ENCODE measurements around the gene HS3ST2. TPM values are rescaled to one million over a fixed set of nuclear protein-coding genes. Genes with fewer than 3 reads are reported as not detected.

The HS3ST2 gene
- polyA plus RNA-seq (2013, experiment 1 of 2), result 1.2 TPM
- polyA plus RNA-seq (2013, experiment 2 of 2), result 0.63 TPM

DNA sequence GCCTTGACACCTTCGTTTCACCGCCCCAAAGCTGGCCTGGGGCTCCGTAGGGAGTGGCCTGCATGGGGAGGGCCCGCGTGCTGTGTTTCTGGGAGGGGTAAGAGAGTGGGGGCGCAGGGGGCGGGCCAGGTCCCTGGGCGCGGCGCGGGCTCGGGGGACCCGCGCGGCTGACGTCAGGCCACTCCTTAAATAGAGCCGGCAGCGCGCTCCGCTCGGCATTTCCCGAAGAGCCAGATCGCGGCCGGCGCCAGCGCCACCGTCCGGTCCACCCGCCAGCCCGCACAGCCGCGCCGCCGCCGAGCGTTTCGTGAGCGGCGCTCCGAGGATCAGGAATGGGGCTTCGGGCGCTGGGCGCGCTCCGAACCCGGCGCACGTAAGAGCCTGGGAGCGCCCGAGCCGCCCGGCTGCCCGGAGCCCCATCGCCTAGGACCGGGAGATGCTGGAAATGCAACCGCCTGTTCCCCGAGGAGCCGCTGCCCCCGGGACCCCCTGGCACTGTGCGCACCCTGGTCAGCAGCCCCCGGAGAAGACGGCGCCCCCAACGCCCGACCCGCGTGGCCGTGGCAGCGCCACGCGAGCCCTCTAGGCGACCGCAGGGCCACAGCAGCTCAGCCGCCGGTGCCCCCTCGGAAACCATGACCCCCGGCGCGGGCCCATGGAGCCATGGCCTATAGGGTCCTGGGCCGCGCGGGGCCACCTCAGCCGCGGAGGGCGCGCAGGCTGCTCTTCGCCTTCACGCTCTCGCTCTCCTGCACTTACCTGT is at the start of gene HS3ST2:
TSS of gene HS3ST2 (plus strand) at position 215 of the 763 bp plus-strand sequence. CDS start at position 664, 449 bp downstream.
- Histone ChIP-seq H3K27ac (ENCODE audit: low read depth, low read length) (no peak within 1 kb of the TSS), H3K36me3 (ENCODE audit: insufficient read depth, low read length) (no peaks in the 10 kb centered on the region), H3K9ac (ENCODE audit: low read depth, low read length) (no peak within 1 kb of the TSS), H3K27me3 (ENCODE audit: insufficient read depth, low read length) (peaks cover 53% of the 10 kb centered on the region), H3K4me3 (ENCODE audit: low read length) (peak within 1 kb of the TSS; percentile 54), H3K9me3 (ENCODE audit: insufficient read depth, low read depth, low read length) (no peaks in the 10 kb centered on the region), H3K4me1 (ENCODE audit: insufficient read depth, low read length) (no peaks in the 10 kb centered on the region)
- under 1% methylated on average over 90 of the region's 90 CpGs for WGBS

- H3K27ac ChIP-seq (ENCODE audit: low read depth, low read length), result peak overlapping the region; percentile 33; the same call in 1 of the 2 replicates
- no peaks in the 10 kb centered on the region for H3K36me3 ChIP-seq (ENCODE audit: insufficient read depth, low read length)
- H3K9ac ChIP-seq (ENCODE audit: low read depth, low read length), result no peak overlapping the region
- no peaks in the 10 kb centered on the region for H3K9me3 ChIP-seq (ENCODE audit: insufficient read depth, low read depth, low read length)
- H3K4me3 ChIP-seq (ENCODE audit: low read length), result no peak overlapping the region
- WGBS, result 74% methylated on average over 9 of the region's 9 CpGs
- H3K27me3 ChIP-seq (ENCODE audit: insufficient read depth, low read length), result no peaks in the 10 kb centered on the region
- peaks cover 14% of the 10 kb centered on the region for H3K4me1 ChIP-seq (ENCODE audit: insufficient read depth, low read length)
Measured at GRCh38 chr16:22764662-22765327, 49.2 kb upstream of the HS3ST2 start.

- Histone ChIP-seq H3K9ac (ENCODE audit: low read depth, low read length) (no peak overlapping the region), H3K27me3 (ENCODE audit: insufficient read depth, low read length) (no peaks in the 10 kb centered on the region), H3K4me1 (ENCODE audit: insufficient read depth, low read length) (peaks cover 14% of the 10 kb centered on the region), H3K27ac (ENCODE audit: low read depth, low read length) (no peak overlapping the region), H3K36me3 (ENCODE audit: insufficient read depth, low read length) (no peaks in the 10 kb centered on the region), H3K9me3 (ENCODE audit: insufficient read depth, low read depth, low read length) (no peaks in the 10 kb centered on the region), H3K4me3 (ENCODE audit: low read length) (no peak overlapping the region)
Measured at GRCh38 chr16:22765479-22765878, 48.5 kb upstream of the HS3ST2 start.

DNA sequence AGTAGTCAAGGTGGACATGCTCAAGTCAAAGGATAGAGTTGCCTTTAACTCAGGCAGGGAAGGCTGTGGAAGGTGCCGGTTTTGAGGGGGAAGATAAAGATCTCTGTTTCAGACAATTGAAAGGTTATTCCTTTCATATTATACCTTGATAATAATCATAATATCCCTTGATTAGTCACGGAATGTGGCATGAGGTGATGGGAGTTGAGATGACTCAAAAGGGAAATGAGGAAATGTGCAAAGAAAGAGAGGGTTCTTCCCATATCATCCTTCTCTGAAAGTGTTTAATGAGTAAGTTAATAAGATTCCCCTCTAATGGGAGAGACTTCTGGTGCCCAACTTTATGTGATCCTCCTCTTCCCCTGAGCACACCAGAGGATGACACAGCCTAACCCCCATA is 43.1 kb upstream of the HS3ST2 start:
- Histone ChIP-seq H3K27me3 (ENCODE audit: insufficient read depth, low read length) (no peaks in the 10 kb centered on the region), H3K4me3 (ENCODE audit: low read length) (no peak overlapping the region), H3K36me3 (ENCODE audit: insufficient read depth, low read length) (no peaks in the 10 kb centered on the region), H3K27ac (ENCODE audit: low read depth, low read length) (no peak overlapping the region), H3K4me1 (ENCODE audit: insufficient read depth, low read length) (peaks cover 3% of the 10 kb centered on the region; the same call in 1 of the 2 replicates), H3K9ac (ENCODE audit: low read depth, low read length) (no peak overlapping the region), H3K9me3 (ENCODE audit: insufficient read depth, low read depth, low read length) (no peaks in the 10 kb centered on the region)
- no CpG with 5 or more reads among the region's 2 CpGs for WGBS

- Histone ChIP-seq H3K9ac (ENCODE audit: low read depth, low read length) (no peak overlapping the region), H3K36me3 (ENCODE audit: insufficient read depth, low read length) (no peaks in the 10 kb centered on the region), H3K4me1 (ENCODE audit: insufficient read depth, low read length) (peaks cover 4% of the 10 kb centered on the region; the same call in 1 of the 2 replicates), H3K9me3 (ENCODE audit: insufficient read depth, low read depth, low read length) (no peaks in the 10 kb centered on the region), H3K27me3 (ENCODE audit: insufficient read depth, low read length) (no peaks in the 10 kb centered on the region), H3K4me3 (ENCODE audit: low read length) (no peak overlapping the region), H3K27ac (ENCODE audit: low read depth, low read length) (no peak overlapping the region)
- no CpG with 5 or more reads among the region's 1 CpG for WGBS
Measured at GRCh38 chr16:22771551-22771950, 42.4 kb upstream of the HS3ST2 start.

GRCh38 chr16:22775220-22775922 is 38.6 kb upstream of the HS3ST2 start:
- 41% methylated on average over 6 of the region's 6 CpGs for WGBS
- Histone ChIP-seq H3K4me1 (ENCODE audit: insufficient read depth, low read length) (peaks cover 4% of the 10 kb centered on the region; the same call in 1 of the 2 replicates), H3K4me3 (ENCODE audit: low read length) (no peak overlapping the region), H3K9ac (ENCODE audit: low read depth, low read length) (no peak overlapping the region), H3K36me3 (ENCODE audit: insufficient read depth, low read length) (no peaks in the 10 kb centered on the region), H3K27ac (ENCODE audit: low read depth, low read length) (no peak overlapping the region), H3K27me3 (ENCODE audit: insufficient read depth, low read length) (no peaks in the 10 kb centered on the region), H3K9me3 (ENCODE audit: insufficient read depth, low read depth, low read length) (no peaks in the 10 kb centered on the region)

DNA sequence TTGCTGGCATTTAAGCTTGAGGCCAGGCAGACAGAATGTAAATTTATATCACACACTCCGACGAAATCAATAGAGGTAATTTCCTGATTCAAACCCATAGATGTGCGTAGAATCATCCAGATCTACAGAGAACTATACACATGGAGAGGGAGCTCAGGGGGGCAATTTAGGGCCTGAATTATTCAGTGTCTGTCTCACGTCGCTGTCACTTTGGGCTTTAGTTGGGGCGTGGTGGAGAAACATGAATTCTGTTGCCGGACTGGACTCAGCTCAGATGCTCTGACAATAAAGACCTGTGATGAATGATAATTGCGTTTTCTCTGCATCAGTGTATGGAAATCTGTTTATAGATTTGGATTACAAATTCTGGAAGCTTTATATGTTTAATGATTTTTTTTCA is 32.5 kb upstream of the HS3ST2 start:
- Histone ChIP-seq H3K4me1 (ENCODE audit: insufficient read depth, low read length) (peaks cover 16% of the 10 kb centered on the region), H3K9ac (ENCODE audit: low read depth, low read length) (no peak overlapping the region), H3K9me3 (ENCODE audit: insufficient read depth, low read depth, low read length) (no peaks in the 10 kb centered on the region), H3K27ac (ENCODE audit: low read depth, low read length) (no peak overlapping the region), H3K36me3 (ENCODE audit: insufficient read depth, low read length) (no peaks in the 10 kb centered on the region), H3K4me3 (ENCODE audit: low read length) (no peak overlapping the region), H3K27me3 (ENCODE audit: insufficient read depth, low read length) (no peaks in the 10 kb centered on the region)
- 93% methylated on average over 8 of the region's 8 CpGs for WGBS

GRCh38 chr16:22782314-22782713 is 31.6 kb upstream of the HS3ST2 start:
- Histone ChIP-seq H3K4me1 (ENCODE audit: insufficient read depth, low read length) (peaks cover 16% of the 10 kb centered on the region), H3K9me3 (ENCODE audit: insufficient read depth, low read depth, low read length) (no peaks in the 10 kb centered on the region), H3K27ac (ENCODE audit: low read depth, low read length) (no peak overlapping the region), H3K27me3 (ENCODE audit: insufficient read depth, low read length) (no peaks in the 10 kb centered on the region), H3K4me3 (ENCODE audit: low read length) (no peak overlapping the region), H3K36me3 (ENCODE audit: insufficient read depth, low read length) (no peaks in the 10 kb centered on the region), H3K9ac (ENCODE audit: low read depth, low read length) (no peak overlapping the region)
- 60% methylated on average over 4 of the region's 4 CpGs for WGBS

GRCh38 chr16:22784690-22785214 is 29.2 kb upstream of the HS3ST2 start:
- Histone ChIP-seq H3K9ac (ENCODE audit: low read depth, low read length) (no peak overlapping the region), H3K4me3 (ENCODE audit: low read length) (no peak overlapping the region), H3K36me3 (ENCODE audit: insufficient read depth, low read length) (no peaks in the 10 kb centered on the region), H3K27me3 (ENCODE audit: insufficient read depth, low read length) (no peaks in the 10 kb centered on the region), H3K4me1 (ENCODE audit: insufficient read depth, low read length) (peaks cover 16% of the 10 kb centered on the region), H3K9me3 (ENCODE audit: insufficient read depth, low read depth, low read length) (no peaks in the 10 kb centered on the region), H3K27ac (ENCODE audit: low read depth, low read length) (no peak overlapping the region)
- WGBS, result 95% methylated on average over 6 of the region's 6 CpGs

- H3K27ac ChIP-seq (ENCODE audit: low read depth, low read length), result no peak overlapping the region
- H3K4me1 ChIP-seq (ENCODE audit: insufficient read depth, low read length), result peaks cover 16% of the 10 kb centered on the region
- H3K27me3 ChIP-seq (ENCODE audit: insufficient read depth, low read length), result no peaks in the 10 kb centered on the region
- no peak overlapping the region for H3K9ac ChIP-seq (ENCODE audit: low read depth, low read length)
- no peaks in the 10 kb centered on the region for H3K9me3 ChIP-seq (ENCODE audit: insufficient read depth, low read depth, low read length)
- H3K36me3 ChIP-seq (ENCODE audit: insufficient read depth, low read length), result no peaks in the 10 kb centered on the region
- 93% methylated on average over 5 of the region's 5 CpGs for WGBS
- no peak overlapping the region for H3K4me3 ChIP-seq (ENCODE audit: low read length)
Measured at GRCh38 chr16:22785552-22785951, 28.4 kb upstream of the HS3ST2 start.

DNA sequence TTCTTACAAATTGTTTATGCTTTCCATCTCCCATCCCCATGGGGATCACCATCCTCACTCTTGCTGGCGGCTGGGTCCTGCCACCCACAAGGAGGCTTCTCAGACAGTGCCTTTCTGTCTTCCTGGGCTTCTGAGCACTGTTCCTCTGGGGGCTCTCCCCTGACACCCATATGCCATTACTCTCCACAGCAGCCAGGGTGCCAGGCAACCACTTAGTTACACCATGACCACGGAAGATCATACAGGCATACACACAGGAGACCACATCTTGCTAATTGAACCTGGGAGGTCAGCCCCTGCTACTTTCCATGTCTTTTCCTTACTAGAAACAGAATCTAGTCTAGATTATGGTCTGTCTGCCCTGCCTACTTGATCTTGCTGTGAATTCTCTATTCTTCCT is 27.7 kb upstream of the HS3ST2 start:
- H3K27ac ChIP-seq (ENCODE audit: low read depth, low read length), result no peak overlapping the region
- H3K36me3 ChIP-seq (ENCODE audit: insufficient read depth, low read length), result no peaks in the 10 kb centered on the region
- 94% methylated on average over 2 of the region's 2 CpGs for WGBS

More for the DNA sequence above, 27.7 kb upstream of the HS3ST2 start:
- peaks cover 16% of the 10 kb centered on the region for H3K4me1 ChIP-seq (ENCODE audit: insufficient read depth, low read length)
- H3K9ac ChIP-seq (ENCODE audit: low read depth, low read length), result no peak overlapping the region
- H3K9me3 ChIP-seq (ENCODE audit: insufficient read depth, low read depth, low read length), result no peaks in the 10 kb centered on the region
- H3K4me3 ChIP-seq (ENCODE audit: low read length), result no peak overlapping the region
- no peaks in the 10 kb centered on the region for H3K27me3 ChIP-seq (ENCODE audit: insufficient read depth, low read length)
